ENCODE results near the gene MICU2.

DNA sequence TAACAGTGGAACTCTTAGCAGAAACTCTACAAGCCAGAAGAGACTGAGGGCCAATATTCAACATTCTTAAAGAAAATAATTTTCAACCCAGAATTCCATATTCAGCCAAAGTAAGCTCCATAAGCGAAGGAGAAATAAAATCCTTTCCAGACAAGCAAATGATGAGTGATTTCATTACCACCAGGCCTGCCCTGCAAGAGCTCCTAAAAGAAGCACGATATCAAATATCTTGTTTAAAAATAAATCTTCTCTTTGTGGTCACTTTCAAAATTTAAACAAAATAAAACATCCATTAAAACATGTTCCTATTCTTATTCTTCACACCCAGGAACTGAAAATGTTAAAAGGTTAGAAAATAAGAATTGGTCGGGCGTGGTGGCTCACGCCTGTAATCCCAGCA, 13.7 kb downstream of the MICU2 start:
- TF ChIP-seq, protein P1, sequence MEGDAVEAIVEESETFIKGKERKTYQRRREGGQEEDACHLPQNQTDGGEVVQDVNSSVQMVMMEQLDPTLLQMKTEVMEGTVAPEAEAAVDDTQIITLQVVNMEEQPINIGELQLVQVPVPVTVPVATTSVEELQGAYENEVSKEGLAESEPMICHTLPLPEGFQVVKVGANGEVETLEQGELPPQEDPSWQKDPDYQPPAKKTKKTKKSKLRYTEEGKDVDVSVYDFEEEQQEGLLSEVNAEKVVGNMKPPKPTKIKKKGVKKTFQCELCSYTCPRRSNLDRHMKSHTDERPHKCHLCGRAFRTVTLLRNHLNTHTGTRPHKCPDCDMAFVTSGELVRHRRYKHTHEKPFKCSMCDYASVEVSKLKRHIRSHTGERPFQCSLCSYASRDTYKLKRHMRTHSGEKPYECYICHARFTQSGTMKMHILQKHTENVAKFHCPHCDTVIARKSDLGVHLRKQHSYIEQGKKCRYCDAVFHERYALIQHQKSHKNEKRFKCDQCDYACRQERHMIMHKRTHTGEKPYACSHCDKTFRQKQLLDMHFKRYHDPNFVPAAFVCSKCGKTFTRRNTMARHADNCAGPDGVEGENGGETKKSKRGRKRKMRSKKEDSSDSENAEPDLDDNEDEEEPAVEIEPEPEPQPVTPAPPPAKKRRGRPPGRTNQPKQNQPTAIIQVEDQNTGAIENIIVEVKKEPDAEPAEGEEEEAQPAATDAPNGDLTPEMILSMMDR (conservative IDR thresholded peaks at IDR 0.05; ENCODE audit: low read depth, low read length), result no peak
- no peak for TF ChIP-seq EZH2 (IDR thresholded peaks at IDR 0.05; ENCODE audit: low read length, unreplicated experiment)
